Gastrocnemius medialis (tissue), 4 donors: ENCODE results near the gene CA10. TPM values are rescaled to one million over a fixed set of nuclear protein-coding genes. Genes with fewer than 3 reads are reported as not detected.

Source experiments
- ATAC-seq, 2 donors: fragments of 150-250 bp; one replicate each; pipeline ENCODE4 v1.9.1; 2016
- DNase-seq, 2 donors: peaks; one replicate each; pipeline ENCODE4 v3.0.0-alpha.2; 2019
- H3K27ac ChIP-seq, 4 donors: fragments of 200-600 bp; sonication (generic); 1 replicate in 1 of 4; 2 replicates in 3 of 4; pipeline ENCODE4 v1.5.1; 2016 to 2018; ENCODE audit warnings: mild to moderate bottlenecking in 2 of 4, moderate library complexity in 1 of 4
- H3K27me3 ChIP-seq, 3 donors: fragments of 200-600 bp; sonication (generic) in 2 of 3; 1 replicate in 1 of 3; 2 replicates in 2 of 3; pipeline versions ENCODE4 v1.5.1 to v1.6.0; 2016 to 2019; ENCODE audit warnings: mild to moderate bottlenecking in 1 of 3, moderate library complexity in 1 of 3
- H3K36me3 ChIP-seq, 2 donors: fragments of 200-600 bp; sonication (generic) in 1 of 2; one replicate each; pipeline ENCODE4 v1.5.1; 2017 to 2018
- H3K4me1 ChIP-seq, 2 donors: fragments of 200-600 bp; sonication (generic) in 1 of 2; one replicate each; pipeline ENCODE4 v1.5.1; 2016 to 2017; ENCODE audit warnings: mild to moderate bottlenecking in 2 of 2
- H3K4me3 ChIP-seq, 4 donors: fragments of 200-600 bp; sonication (generic) in 3 of 4; 1 replicate in 1 of 4; 2 replicates in 3 of 4; pipeline ENCODE4 v1.5.1; 2016 to 2019; ENCODE audit warnings: mild to moderate bottlenecking in 2 of 4
- H3K9me3 ChIP-seq, 3 donors: fragments of 200-600 bp; sonication (generic) in 2 of 3; 1 replicate in 1 of 3; 2 replicates in 2 of 3; pipeline ENCODE4 v1.5.1; 2016 to 2019
- POLR2A ChIP-seq, 2 donors: fragments of 450-650 bp; IDR thresholded peaks; one replicate each; pipeline ENCODE4 v1.6.1; 2017; ENCODE audit warnings: antibody characterized with exemption in 2 of 2, mild to moderate bottlenecking in 2 of 2, moderate library complexity in 2 of 2
- in situ Hi-C, 4 donors: fragments of 200-750 bp; cut with MboI; loops; one replicate each; pipeline versions ENCODE4 v1.15.0 to v1.8.0; 2017; ENCODE audit warnings: low sequenced_read_pairs in 4 of 4
- intact Hi-C: fragments of 100-400 bp; cut with DNase I; formaldehyde crosslinking; loops from one replicate; pipeline ENCODE4 v1.15.1; 2023; ENCODE audit warnings: low total_unique reads
- total RNA-seq, 4 donors: library from RNA; depleted of rRNA; stranded (reverse); fragments of >200 nt; gene quantifications; one replicate each; pipeline versions ENCODE4 v1.1.0 to v1.2.3, GENCODE V29; 2016
- TF ChIP-seq, protein P1 (sequence below), 5 experiments: fragments of 450-650 bp in 3 of 5; fragments of 200-600 bp in 2 of 5; sonication (generic) in 2 of 5; IDR thresholded peaks in 4 of 5; conservative IDR thresholded peaks in 1 of 5; 1 replicate in 4 of 5; 2 replicates in 1 of 5; pipeline ENCODE4 v1.5.1; 2016 to 2019; ENCODE audit warnings: antibody characterized with exemption in 5 of 5, mild to moderate bottlenecking in 3 of 5, moderate library complexity in 3 of 5

CA10 gene
- total RNA-seq, 4 donors from 2014 or later = not detected

DNA sequence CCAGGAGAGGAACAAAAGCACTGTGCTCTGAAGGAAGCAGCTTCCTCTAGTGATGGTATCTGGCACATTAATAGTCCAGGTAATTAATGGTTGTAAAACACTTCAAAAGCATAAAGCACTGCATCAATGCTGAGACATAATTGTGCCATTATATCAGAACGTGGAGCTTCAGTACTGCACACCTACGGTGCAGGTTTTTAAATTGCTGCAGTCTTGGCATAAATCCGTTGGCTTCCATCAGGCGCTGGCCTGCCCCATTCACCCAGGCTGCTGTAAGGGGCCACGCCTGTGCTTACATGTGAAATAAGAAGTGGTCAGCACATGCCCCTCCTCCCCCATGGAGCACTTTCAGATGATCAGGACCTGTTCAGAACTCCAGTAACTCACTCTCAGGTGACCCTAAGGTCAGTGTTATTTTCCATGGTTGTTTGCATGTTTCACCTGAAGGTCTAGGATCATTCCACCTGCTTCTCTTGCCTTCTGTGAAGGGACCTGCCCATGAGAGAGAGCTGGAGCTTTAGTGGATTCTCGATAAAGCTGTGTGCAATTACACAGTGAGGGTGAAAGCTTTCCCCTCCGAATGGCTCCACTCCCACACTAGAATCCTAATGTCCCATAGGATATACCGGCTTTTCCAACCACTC, 345.3 kb downstream of the CA10 start:
- no peak for TF ChIP-seq POLR2A (IDR thresholded peaks at IDR 0.05)
- TF ChIP-seq, protein P1, sequence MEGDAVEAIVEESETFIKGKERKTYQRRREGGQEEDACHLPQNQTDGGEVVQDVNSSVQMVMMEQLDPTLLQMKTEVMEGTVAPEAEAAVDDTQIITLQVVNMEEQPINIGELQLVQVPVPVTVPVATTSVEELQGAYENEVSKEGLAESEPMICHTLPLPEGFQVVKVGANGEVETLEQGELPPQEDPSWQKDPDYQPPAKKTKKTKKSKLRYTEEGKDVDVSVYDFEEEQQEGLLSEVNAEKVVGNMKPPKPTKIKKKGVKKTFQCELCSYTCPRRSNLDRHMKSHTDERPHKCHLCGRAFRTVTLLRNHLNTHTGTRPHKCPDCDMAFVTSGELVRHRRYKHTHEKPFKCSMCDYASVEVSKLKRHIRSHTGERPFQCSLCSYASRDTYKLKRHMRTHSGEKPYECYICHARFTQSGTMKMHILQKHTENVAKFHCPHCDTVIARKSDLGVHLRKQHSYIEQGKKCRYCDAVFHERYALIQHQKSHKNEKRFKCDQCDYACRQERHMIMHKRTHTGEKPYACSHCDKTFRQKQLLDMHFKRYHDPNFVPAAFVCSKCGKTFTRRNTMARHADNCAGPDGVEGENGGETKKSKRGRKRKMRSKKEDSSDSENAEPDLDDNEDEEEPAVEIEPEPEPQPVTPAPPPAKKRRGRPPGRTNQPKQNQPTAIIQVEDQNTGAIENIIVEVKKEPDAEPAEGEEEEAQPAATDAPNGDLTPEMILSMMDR (IDR thresholded peaks at IDR 0.05 in 4 of 5, conservative IDR thresholded peaks at IDR 0.05 in 1 of 5) = no peak
- no peaks in the 10 kb centered on the region for H3K9me3 ChIP-seq
- no peaks in the 10 kb centered on the region for H3K27me3 ChIP-seq
- H3K27ac ChIP-seq = no peak overlapping the region
- H3K36me3 ChIP-seq = no peaks in the 10 kb centered on the region
- intact Hi-C loops = no loop called here
- no peak overlapping the region for H3K4me3 ChIP-seq
- DNase-seq (no peak), ATAC-seq (no peak)
- in situ Hi-C loops = loop anchor here in 1 of 4 donors (25.0 kb wide), 1 partner anchor 99 kb away; no protein-coding TSS in a partner anchor
- no peaks in the 10 kb centered on the region for H3K4me1 ChIP-seq

DNA sequence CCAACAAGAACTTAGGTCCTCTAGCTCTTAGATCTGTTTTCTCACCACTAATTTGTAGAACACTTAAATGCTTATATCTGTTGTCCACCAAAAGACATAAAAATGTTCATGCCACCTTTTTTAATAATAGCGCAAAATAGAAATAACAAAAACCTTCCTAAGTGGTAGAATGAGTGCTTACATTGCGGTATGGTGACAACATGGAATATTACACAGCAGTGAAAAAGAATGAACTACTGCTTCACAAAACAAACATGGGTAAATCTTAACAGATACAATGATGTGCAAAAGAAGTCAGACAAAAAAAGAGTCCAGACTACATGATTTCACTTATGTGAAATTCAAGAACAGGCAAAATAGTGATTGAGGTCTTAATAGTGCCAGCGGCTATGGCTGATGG, 351.1 kb downstream of the CA10 start:
- Histone ChIP-seq H3K9me3 (no peaks in the 10 kb centered on the region), H3K4me3 (no peak overlapping the region), H3K36me3 (no peaks in the 10 kb centered on the region), H3K27me3 (no peaks in the 10 kb centered on the region), H3K27ac (no peak overlapping the region), H3K4me1 (no peaks in the 10 kb centered on the region)
- intact Hi-C loops (no loop called here), in situ Hi-C loops (loop anchor here in 1 of 4 donors (25.0 kb wide), 1 partner anchor 105 kb away; no protein-coding TSS in a partner anchor)
- TF ChIP-seq POLR2A (IDR thresholded peaks at IDR 0.05) = no peak
- TF ChIP-seq, protein P1 (IDR thresholded peaks at IDR 0.05 in 4 of 5, conservative IDR thresholded peaks at IDR 0.05 in 1 of 5) = no peak
- ATAC-seq (no peak), DNase-seq (no peak)

DNA sequence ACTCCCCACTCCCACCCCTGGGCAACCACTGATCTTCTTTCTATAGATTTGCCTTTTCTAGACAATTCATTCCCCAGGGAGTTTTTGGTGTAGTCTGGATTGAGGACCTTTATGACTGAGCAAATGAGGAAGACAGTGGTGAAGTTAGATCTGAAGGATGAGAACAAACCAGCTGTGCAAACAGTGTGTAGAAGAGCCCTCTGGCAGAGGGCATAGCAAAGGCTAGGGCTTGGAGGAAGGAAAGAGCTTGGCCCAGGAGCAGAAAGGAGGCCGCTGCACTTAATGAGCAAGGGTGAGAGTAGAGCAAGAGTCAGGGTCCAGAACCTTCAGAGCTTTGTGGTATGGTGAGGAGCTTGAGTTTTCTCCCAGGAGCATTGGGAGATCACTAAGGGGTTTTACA, 352.7 kb downstream of the CA10 start:
- TF ChIP-seq, protein P1 (IDR thresholded peaks at IDR 0.05 in 4 of 5, conservative IDR thresholded peaks at IDR 0.05 in 1 of 5) = no peak
- TF ChIP-seq POLR2A (IDR thresholded peaks at IDR 0.05) = no peak
- intact Hi-C loops = no loop called here
- Histone ChIP-seq H3K27ac (no peak overlapping the region), H3K36me3 (no peaks in the 10 kb centered on the region), H3K9me3 (no peaks in the 10 kb centered on the region), H3K27me3 (no peaks in the 10 kb centered on the region), H3K4me1 (no peaks in the 10 kb centered on the region), H3K4me3 (no peak overlapping the region)
- no peak for DNase-seq
- in situ Hi-C loops = loop anchor here in 1 of 4 donors (25.0 kb wide), 1 partner anchor 107 kb away; no protein-coding TSS in a partner anchor
- no peak for ATAC-seq

DNA sequence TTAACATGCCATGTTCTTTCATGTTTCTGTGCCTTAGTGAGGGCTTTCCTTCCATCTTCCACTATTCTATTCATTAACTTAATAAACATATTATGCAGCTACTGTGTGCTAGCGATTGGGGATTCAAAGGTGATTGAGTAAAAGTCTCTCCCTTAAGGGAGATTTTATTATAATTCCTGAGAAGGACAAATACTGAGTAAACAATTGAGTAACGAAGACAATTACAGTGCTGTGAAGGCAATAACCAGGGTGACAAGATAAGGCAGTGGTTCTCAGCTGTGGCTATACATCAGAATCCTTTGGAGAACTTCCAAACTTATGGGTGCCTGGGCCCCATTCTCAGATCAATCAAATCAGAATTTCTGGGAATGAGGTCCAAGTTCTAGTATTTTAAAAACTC, 353.3 kb downstream of the CA10 start:
- in situ Hi-C loops (loop anchor here in 1 of 4 donors (25.0 kb wide), 1 partner anchor 107 kb away; no protein-coding TSS in a partner anchor), intact Hi-C loops (no loop called here)
- Histone ChIP-seq H3K27ac (no peak overlapping the region), H3K4me3 (no peak overlapping the region), H3K27me3 (no peaks in the 10 kb centered on the region), H3K36me3 (no peaks in the 10 kb centered on the region), H3K9me3 (no peaks in the 10 kb centered on the region), H3K4me1 (no peaks in the 10 kb centered on the region)
- ATAC-seq = no peak
- TF ChIP-seq POLR2A (IDR thresholded peaks at IDR 0.05) = no peak
- no peak for DNase-seq

DNA sequence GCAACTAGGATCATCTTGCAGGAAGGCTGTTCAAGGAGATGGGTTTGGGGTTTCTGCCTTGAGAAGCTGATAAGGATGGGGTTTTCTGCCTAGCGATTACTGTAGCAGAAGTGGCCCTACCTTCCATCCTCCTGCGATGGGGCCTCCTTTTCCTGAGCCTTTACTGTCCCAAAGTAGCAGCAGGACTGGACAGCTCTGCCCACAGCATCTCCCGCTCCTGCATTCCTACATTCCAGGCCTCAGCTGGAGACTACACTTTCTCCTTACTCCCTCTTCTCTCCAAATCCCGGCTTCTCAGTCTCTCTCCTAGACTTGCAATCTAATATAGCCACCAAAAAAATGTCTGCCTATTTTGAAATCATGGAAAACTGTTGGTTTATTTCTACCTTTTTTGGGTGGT, 355.4 kb downstream of the CA10 start:
- Histone ChIP-seq H3K4me3 (no peak overlapping the region), H3K27ac (no peak overlapping the region), H3K36me3 (no peaks in the 10 kb centered on the region), H3K9me3 (no peaks in the 10 kb centered on the region), H3K27me3 (no peaks in the 10 kb centered on the region), H3K4me1 (no peaks in the 10 kb centered on the region)
- intact Hi-C loops (no loop called here), in situ Hi-C loops (loop anchor here in 1 of 4 donors (25.0 kb wide), 1 partner anchor 109 kb away; no protein-coding TSS in a partner anchor)
- DNase-seq = no peak
- TF ChIP-seq, protein P1 (IDR thresholded peaks at IDR 0.05 in 4 of 5, conservative IDR thresholded peaks at IDR 0.05 in 1 of 5) = no peak
- TF ChIP-seq POLR2A (IDR thresholded peaks at IDR 0.05) = no peak
- ATAC-seq = no peak
